Adrenal gland (tissue), 12 donors: ENCODE measurements around the gene AMACR. TPM values are rescaled to one million over a fixed set of nuclear protein-coding genes. Genes with fewer than 3 reads are reported as not detected.

Source experiments
- DNase-seq, 7 donors: peaks; one replicate each; pipeline ENCODE4 v3.0.0-alpha.2; 2019 to 2020
- H3K27ac ChIP-seq, 5 donors: fragments of 200-600 bp; sonication (generic) in 4 of 5; 1 replicate in 3 of 5; 2 replicates in 2 of 5; pipeline versions ENCODE4 v1.5.1 to v1.8.0; 2016 to 2020; ENCODE audit warnings: mild to moderate bottlenecking in 1 of 5
- H3K27me3 ChIP-seq: fragments of 200-600 bp; 2 replicates; pipeline ENCODE4 v1.8.0; 2021
- H3K36me3 ChIP-seq, 2 donors: fragments of 200-600 bp; replicated peaks in 1 of 2; 1 replicate in 1 of 2; 2 replicates in 1 of 2; pipeline versions ENCODE4 v1.5.1 to v1.8.0; 2018 to 2022
- H3K4me1 ChIP-seq, 2 donors: fragments of 200-600 bp; replicated peaks in 1 of 2; 1 replicate in 1 of 2; 2 replicates in 1 of 2; pipeline versions ENCODE4 v1.5.1 to v1.8.0; 2018 to 2021
- H3K4me3 ChIP-seq, 4 donors: fragments of 200-600 bp; sonication (generic) in 3 of 4; one replicate each; pipeline ENCODE4 v1.5.1; 2016 to 2018
- H3K9me3 ChIP-seq, 3 donors: fragments of 200-600 bp; sonication (generic) in 1 of 3; replicated peaks in 1 of 3; 1 replicate in 2 of 3; 2 replicates in 1 of 3; pipeline versions ENCODE4 v1.5.1 to v1.8.0; 2016 to 2021
- CTCF ChIP-seq, 6 experiments: fragments of 450-650 bp in 4 of 6; fragments of 200-600 bp in 2 of 6; sonication (generic) in 1 of 6; IDR thresholded peaks; 1 replicate in 5 of 6; 2 replicates in 1 of 6; pipeline versions ENCODE4 v1.5.1 to v1.8.0; 2016 to 2021; ENCODE audit warnings: antibody characterized with exemption in 6 of 6, mild to moderate bottlenecking in 2 of 6, moderate library complexity in 1 of 6
- POLR2A ChIP-seq, 2 donors: fragments of 450-650 bp; IDR thresholded peaks; one replicate each; pipeline ENCODE4 v1.6.1; 2017; ENCODE audit warnings: antibody characterized with exemption in 2 of 2, mild to moderate bottlenecking in 2 of 2, moderate library complexity in 1 of 2
- WGBS, 4 donors: extraction: QIAGEN DNeasy Blood & Tissue Kit in 2 of 4; methylation state at CpG; one replicate each; pipeline versions ENCODE4 v1.1.5 to v1.1.7; 2013 to 2017; 5-methylcytosine and 5-hydroxymethylcytosine counted together
- intact Hi-C, 2 donors: fragments of 100-400 bp; cut with DNase I; formaldehyde crosslinking; loops; one replicate each; pipeline versions ENCODE4 v1.14.1 to v1.15.0; 2022 to 2023
- polyA plus RNA-seq, 3 donors: library from polyadenylated mRNA; stranded (reverse); fragments of 200-250 nt in 2 of 3; fragments of 350-450 nt in 1 of 3; fragmentation: Illumina TruSeq in 1 of 3; extraction: RNeasy Lipid Tissue Mini Kit (QIAGEN cat#74804) in 1 of 3; gene quantifications; one replicate each; pipeline ENCODE4 v1.2.3, GENCODE V29; 2013 to 2014
- total RNA-seq, 9 donors: library from RNA; depleted of rRNA in 4 of 9; stranded (reverse); fragments of >200 nt in 4 of 9; fragments of 120-200 nt in 1 of 9; fragmentation: NEBNext Ultra II Directional in 1 of 9; extraction: Animal tissue kit (Norgen Biotek cat#: 25700) in 1 of 9; gene quantifications; one replicate each; pipeline versions ENCODE4 v1.1.0 to v1.2.4, GENCODE V29; 2013 to 2023
- donor health status: healthy with polysubstance abuse.
- donor health status: Bipolar disorder and iron deficiency.
- donor health status: DM: yes; HTN: yes; CAD: no.
- donor health status: DM: no; HTN: no; CAD: no.
- donor health status: DM: no; HTN: no; CAD: no.
- donor health status: DM: yes; HTN: yes; CAD: no.

Gene AMACR
- total and polyA plus RNA-seq, 12 donors, result 9.2 to 46.5 (median 25.4) TPM

DNA sequence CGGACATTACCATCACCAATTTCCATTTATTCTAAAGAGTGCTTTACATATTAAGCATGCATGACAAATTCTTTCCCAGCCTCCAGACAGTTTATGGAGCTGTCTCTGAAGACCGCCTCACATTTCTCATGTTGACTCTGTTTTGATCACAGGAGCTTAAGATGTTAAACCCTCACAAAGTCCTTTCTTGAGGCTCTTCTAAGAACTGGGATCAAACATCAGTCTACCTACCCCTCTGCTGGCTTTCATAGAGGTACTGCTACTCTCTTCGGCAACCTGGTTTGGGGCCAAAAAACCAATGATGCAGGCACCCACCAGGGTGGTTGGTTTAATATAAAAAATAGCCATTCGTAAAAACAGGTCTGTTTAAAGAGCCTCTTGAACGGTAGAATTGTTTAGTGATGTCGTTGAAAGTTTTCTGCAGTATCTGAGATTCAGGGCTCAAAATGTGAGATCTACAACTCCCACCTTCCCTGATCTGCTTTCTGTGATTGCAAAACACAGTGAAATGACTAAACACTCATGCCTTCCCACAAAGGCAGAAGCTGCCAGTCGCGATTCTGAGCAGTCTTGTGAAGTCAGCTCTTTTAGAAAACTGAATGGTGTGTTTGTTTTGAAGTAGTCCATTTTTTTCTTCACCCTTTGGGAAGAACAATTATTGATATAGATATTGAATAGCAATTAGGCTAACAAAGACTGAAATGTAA is 68.1 kb downstream of the AMACR start:
- no peak overlapping the region for H3K27ac ChIP-seq
- peaks cover 0 to 27% of the 10 kb centered on the region in 2 donors for H3K4me1 ChIP-seq
- 77 to 88% (median 83%) methylated on average over 8 of the region's 8 CpGs for whole genome bisulfite sequencing, 4 donors
- TF ChIP-seq POLR2A (IDR thresholded peaks at IDR 0.05) (no peak), CTCF (IDR thresholded peaks at IDR 0.05) (no peak)
- intact Hi-C loops, result loop anchor here (10.0 kb wide), 3 partner anchors 85 to 505 kb away; no protein-coding TSS in a partner anchor
- H3K27me3 ChIP-seq, result peaks cover 19% of the 10 kb centered on the region
- no peaks in the 10 kb centered on the region for H3K9me3 ChIP-seq
- no peaks in the 10 kb centered on the region for H3K36me3 ChIP-seq
- no peak overlapping the region for H3K4me3 ChIP-seq
- DNase-seq, result no peak

DNA sequence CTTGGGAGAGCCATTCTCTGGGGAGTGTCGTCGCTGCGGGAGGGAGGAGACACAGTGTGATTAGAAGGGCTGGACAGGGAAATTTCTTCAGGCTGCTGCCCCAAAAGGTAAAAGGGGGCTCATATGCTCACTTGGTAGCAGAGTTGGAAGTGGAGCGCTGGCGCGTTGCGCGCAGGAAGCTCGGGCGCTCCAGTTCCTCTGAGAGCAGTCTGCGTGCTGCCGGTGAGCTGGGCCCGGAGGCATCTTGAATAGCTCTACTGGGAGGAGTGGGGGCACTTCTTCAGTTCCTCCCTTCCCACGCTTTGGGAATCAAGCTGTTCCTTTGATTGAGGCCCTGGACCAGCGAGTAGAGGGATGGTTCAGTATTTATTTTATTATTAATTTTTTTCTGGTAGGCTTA is 69.0 kb downstream of the AMACR start:
- peaks cover 19% of the 10 kb centered on the region for H3K27me3 ChIP-seq
- TF ChIP-seq CTCF (IDR thresholded peaks at IDR 0.05) (no peak), POLR2A (IDR thresholded peaks at IDR 0.05) (no peak)

GRCh38 chr5:33938507-33938796 is 69.4 kb downstream of the AMACR start:
- Histone ChIP-seq H3K4me3 (no peak overlapping the region), H3K27me3 (peaks cover 19% of the 10 kb centered on the region), H3K9me3 (no peaks in the 10 kb centered on the region), H3K36me3 (no peaks in the 10 kb centered on the region), H3K27ac (no peak overlapping the region), H3K4me1 (peaks cover 0 to 27% of the 10 kb centered on the region in 2 donors)
- DNase-seq, result no peak
- 27 to 67% (median 40%) methylated on average over 13 to 14 of the region's 14 CpGs for WGBS, 4 donors
- TF ChIP-seq POLR2A (IDR thresholded peaks at IDR 0.05), result no peak
- no peak for TF ChIP-seq CTCF (IDR thresholded peaks at IDR 0.05)
- intact Hi-C loops, result loop anchor here (10.0 kb wide), 3 partner anchors 84 to 504 kb away; no protein-coding TSS in a partner anchor

More for the DNA sequence above, 69.0 kb downstream of the AMACR start:
- no peaks in the 10 kb centered on the region for H3K9me3 ChIP-seq
- no peaks in the 10 kb centered on the region for H3K36me3 ChIP-seq
- no peak overlapping the region for H3K27ac ChIP-seq
- H3K4me3 ChIP-seq, result no peak overlapping the region
- 20 to 54% (median 36%) methylated on average over 15 of the region's 15 CpGs for WGBS, 4 donors
- DNase-seq, result no peak
- intact Hi-C loops, result loop anchor here (10.0 kb wide), 3 partner anchors 84 to 504 kb away; no protein-coding TSS in a partner anchor
- peaks cover 0 to 27% of the 10 kb centered on the region in 2 donors for H3K4me1 ChIP-seq

GRCh38 chr5:33937707-33938506 is 69.9 kb downstream of the AMACR start:
- Histone ChIP-seq H3K9me3 (no peaks in the 10 kb centered on the region), H3K4me1 (peaks cover 0 to 27% of the 10 kb centered on the region in 2 donors), H3K36me3 (no peaks in the 10 kb centered on the region), H3K27ac (no peak overlapping the region), H3K27me3 (peaks cover 19% of the 10 kb centered on the region), H3K4me3 (no peak overlapping the region)
- no peak for DNase-seq
- 21 to 32% (median 27%) methylated on average over 26 to 54 of the region's 54 CpGs for WGBS, 4 donors
- intact Hi-C loops, result loop anchor here (10.0 kb wide), 3 partner anchors 83 to 503 kb away; no protein-coding TSS in a partner anchor
- TF ChIP-seq POLR2A (IDR thresholded peaks at IDR 0.05) (no peak), CTCF (IDR thresholded peaks at IDR 0.05) (no peak)
